Measurements from ENCODE around the gene EPHB2.

- TF ChIP-seq CTCF (IDR thresholded peaks at IDR 0.05) (no peak), POLR2AphosphoS5 (IDR thresholded peaks at IDR 0.05; ENCODE audit: insufficient read depth in 1 of 2, low read depth in 1 of 2) (no peak)
Observed at GRCh38 chr1:22790232-22791008, 79.8 kb downstream of the EPHB2 start.

Data from vagina (tissue), 2 donors.